Right lobe of liver (tissue), 4 donors: ENCODE measurements around the gene ZNF764.
"Not testable (repeated sequence)": the region's sequence is repeated elsewhere in the genome, so short reads cannot be mapped to it uniquely, and the experiment has no call there.

Experiments used
- POLR2A ChIP-seq: fragments of 450-650 bp; IDR thresholded peaks from one replicate; pipeline ENCODE4 v1.6.1; 2017; ENCODE audit warnings: antibody characterized with exemption, mild to moderate bottlenecking
- TF ChIP-seq, protein P1 (sequence below), 4 donors: fragments of 200-600 bp in 3 of 4; fragments of 450-650 bp in 1 of 4; IDR thresholded peaks; one replicate each; pipeline versions ENCODE4 v1.5.1 to v1.8.0; 2016 to 2022; ENCODE audit warnings: antibody characterized with exemption in 4 of 4, mild to moderate bottlenecking in 2 of 4
- donor health status: DM: no; HTN: no; CAD: no.
- donor health status: DM: no; HTN: no; CAD: no.
- donor health status: DM: no; HTN: yes; CAD: no.

DNA sequence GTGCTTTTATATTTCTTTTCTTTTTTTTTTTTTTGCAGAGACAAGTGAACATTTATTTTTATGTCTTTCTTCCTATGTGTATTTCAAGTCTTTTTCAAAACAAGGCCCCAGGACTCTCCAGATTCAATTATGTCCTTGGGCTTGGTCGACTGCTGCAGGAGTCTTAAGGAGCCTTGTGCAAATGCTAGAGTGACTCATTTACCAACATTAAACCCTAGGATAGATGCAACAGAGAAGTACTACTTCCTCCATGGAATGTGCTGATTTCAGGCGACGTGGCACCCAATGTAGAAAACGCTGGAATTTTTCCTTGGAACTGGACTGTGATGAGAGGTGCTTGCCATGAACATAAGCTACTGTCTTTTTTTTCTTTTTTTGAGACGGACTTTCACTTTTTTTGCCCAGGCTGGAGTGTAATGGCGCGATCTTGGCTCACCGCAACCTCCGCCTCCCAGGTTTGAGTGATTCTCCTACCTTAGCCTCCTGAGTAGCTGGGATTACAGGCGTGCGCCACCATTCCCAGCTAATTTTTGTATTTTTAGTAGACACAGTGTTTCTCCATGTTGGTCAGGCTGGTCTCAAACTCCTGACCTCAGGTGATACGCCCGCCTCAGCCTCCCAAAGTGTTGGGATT is 21.7 kb downstream of the ZNF764 start:
- TF ChIP-seq, protein P1, sequence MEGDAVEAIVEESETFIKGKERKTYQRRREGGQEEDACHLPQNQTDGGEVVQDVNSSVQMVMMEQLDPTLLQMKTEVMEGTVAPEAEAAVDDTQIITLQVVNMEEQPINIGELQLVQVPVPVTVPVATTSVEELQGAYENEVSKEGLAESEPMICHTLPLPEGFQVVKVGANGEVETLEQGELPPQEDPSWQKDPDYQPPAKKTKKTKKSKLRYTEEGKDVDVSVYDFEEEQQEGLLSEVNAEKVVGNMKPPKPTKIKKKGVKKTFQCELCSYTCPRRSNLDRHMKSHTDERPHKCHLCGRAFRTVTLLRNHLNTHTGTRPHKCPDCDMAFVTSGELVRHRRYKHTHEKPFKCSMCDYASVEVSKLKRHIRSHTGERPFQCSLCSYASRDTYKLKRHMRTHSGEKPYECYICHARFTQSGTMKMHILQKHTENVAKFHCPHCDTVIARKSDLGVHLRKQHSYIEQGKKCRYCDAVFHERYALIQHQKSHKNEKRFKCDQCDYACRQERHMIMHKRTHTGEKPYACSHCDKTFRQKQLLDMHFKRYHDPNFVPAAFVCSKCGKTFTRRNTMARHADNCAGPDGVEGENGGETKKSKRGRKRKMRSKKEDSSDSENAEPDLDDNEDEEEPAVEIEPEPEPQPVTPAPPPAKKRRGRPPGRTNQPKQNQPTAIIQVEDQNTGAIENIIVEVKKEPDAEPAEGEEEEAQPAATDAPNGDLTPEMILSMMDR (IDR thresholded peaks at IDR 0.05): not testable (repeated sequence)
- TF ChIP-seq POLR2A: not testable (repeated sequence)
